CMK (cell line): ENCODE measurements around the gene SLCO2A1.

Source experiments
- DNase-seq: peaks from one replicate; pipeline ENCODE4 v3.0.0-alpha.2; 2010; ENCODE audit warnings: low read depth

SLCO2A1 gene

DNA sequence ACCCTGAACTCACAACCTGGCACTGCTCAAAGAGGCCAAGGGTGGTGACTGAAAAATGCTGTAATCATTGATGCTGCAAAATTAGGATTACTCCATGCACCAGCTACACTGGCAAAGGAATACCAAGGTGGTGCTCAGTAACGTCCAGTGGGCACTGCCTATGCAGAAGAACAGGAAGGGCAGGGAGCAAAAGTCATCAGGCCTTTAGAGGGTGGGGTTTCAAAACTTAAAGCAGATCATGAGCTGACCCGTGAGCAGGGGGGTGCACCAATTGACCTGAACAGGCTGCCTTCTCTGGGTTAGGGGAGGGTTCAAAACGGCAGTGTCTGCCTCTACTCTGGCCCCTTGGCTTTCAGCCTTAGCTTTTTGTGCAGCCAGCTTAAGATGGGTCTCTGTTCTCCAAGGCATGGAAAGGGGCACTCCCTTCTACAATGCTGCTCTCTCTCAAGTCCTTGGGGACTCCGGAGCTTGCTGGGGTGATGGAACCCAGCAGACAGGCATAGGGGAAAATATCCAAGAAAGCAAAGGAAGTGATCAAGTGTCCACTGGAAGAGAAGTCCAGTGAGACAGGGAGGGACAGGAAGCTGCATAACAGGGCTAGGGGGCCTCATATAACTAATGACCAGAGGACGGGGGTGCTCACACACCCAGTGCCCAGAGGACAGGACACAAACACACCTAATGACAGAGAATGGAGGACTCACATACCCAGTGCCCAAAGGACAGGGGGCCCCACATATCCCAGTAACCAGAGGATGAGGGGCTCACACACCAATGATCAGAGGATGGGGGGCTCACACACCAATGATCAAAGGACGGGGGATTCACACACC, 145.5 kb downstream of the SLCO2A1 start:
- no peak for DNase-seq

GRCh38 chr3:133883641-133884040, 146.1 kb downstream of the SLCO2A1 start:
- DNase-seq = no peak

DNA sequence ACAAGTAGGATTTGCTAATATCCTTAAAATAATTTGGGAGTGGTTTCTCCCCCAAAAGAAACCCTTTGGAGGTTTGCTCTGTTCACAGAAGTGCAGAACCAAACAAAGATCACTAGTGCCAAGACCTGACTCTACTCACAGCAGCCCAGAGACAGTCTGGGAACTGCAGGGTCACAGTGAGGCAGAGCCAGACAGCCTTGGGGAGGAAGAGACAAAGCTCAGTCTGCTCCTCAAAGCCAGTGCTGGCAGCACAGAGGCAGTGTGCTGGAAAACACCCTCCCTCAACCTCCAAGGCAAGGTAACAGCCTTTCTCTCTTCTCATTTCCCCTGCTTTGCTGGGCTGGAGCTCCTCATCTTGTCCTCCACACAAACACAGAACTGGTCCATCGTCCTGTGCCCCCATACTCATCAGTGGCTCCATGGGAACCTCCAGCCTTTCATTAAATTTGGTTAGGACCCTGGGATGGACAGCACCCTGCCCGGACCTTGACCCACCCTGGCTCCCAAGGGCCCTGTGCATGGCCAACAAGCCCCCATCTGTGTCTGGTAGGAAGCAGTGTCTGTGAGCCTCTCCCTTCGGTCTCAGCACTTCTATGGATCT, 146.6 kb downstream of the SLCO2A1 start:
- no peak for DNase-seq

GRCh38 chr3:133881939-133882825, 147.5 kb downstream of the SLCO2A1 start:
- DNase-seq = no peak

DNA sequence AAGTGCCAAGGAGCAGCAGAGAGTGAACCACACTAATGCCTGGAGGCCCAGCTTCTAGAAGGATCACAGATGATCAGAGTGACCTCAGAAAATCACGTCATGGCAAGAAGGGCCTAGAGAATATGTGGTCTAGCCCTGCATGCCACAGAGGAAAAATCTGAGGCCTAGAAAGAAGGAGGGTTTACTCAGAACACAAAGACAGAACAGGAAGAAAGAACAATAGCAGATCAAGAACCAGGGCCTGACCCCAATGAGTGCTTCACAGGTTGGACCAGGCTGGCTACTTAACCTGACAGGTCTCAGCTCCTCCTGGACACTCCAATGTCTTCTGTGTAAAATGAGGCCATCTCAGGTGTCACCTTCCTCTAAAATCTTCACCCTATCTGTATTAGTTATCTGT, 148.2 kb downstream of the SLCO2A1 start:
- DNase-seq = no peak

- no peak for DNase-seq
These were observed 148.8 kb downstream of the SLCO2A1 start for GRCh38 chr3:133880886-133881455.

DNA sequence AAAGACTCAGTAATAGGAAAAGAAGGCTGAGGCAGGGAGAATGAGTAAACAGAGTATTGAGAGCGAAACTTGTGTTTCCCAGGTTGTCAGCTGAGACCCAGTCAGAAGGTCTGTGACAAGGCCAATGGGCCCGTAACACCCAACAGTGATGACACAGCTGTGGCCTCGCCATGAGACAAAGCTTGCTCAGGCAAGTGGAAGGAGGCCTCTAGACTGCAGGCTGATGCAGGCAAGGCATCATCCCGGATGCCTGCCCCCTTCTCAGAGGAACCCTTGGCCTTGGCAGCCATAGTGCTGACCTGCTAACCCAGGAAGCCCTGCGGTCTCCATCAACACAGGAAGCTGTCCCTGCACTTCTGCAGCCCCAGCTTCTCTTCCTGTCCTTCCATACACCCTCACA, 149.4 kb downstream of the SLCO2A1 start:
- DNase-seq = no peak

GRCh38 chr3:133878518-133878917, 151.2 kb downstream of the SLCO2A1 start:
- no peak for DNase-seq
